Measurements from ENCODE around the gene ADO. TPM values are rescaled to one million over a fixed set of nuclear protein-coding genes. Genes with fewer than 3 reads are reported as not detected.

ADO gene
- total and polyA plus RNA-seq, 9 of the 15 experiments (the other 6 are each of a cell fraction or from before 2014, with no cell fraction given) = 3.0 to 20.0 (median 16.1) TPM

GRCh38 chr10:62847433-62847832, 42.9 kb downstream of the ADO start:
- H3K4me2 ChIP-seq (ENCODE audit: insufficient read depth, low read length) = no peak overlapping the region
- no peaks in the 10 kb centered on the region for H3K79me2 ChIP-seq (ENCODE audit: control insufficient read depth, insufficient read depth, low read length)
- no peaks in the 10 kb centered on the region for H3K4me1 ChIP-seq (replicated peaks in 1 of 2; ENCODE audit: control insufficient read depth in 2 of 2, insufficient read depth in 2 of 2, low read length in 2 of 2)
- intact Hi-C loops (cut with micrococcal nuclease) (no loop called here), in situ Hi-C loops (cut with MboI) (no loop called here)
- no peak overlapping the region for H2AFZ ChIP-seq (ENCODE audit: low read depth, low read length)
- no peak for ATAC-seq
- H3K27me3 ChIP-seq (ENCODE audit: control insufficient read depth in 2 of 2, insufficient read depth in 2 of 2, low read length in 2 of 2) = no peaks in the 10 kb centered on the region
- H3K9me1 ChIP-seq (ENCODE audit: control insufficient read depth, insufficient read depth, low read length) = no peaks in the 10 kb centered on the region
- H3K27ac ChIP-seq (ENCODE audit: extremely low read depth, low read depth, low read length) = no peak overlapping the region
- no peaks in the 10 kb centered on the region for H4K20me1 ChIP-seq (replicated peaks; ENCODE audit: control insufficient read depth, insufficient read depth, low read length)
- ChIA-PET POLR2A (no interaction called here), CTCF (ENCODE audit: low intra/inter-chr PET ratio) (no interaction called here)
- BruUV-seq (replicated peaks) = no TSS peak
- TF ChIP-seq CCAR2 (IDR thresholded peaks at IDR 0.05; ENCODE audit: low read depth, low read length) = no peak
- peak; percentile 81 for TF ChIP-seq ZNF324 (CRISPR knock-in tag; IDR thresholded peaks at IDR 0.05)
- TF ChIP-seq ZNF609 (CRISPR knock-in tag; IDR thresholded peaks at IDR 0.05; ENCODE audit: borderline replicate concordance) = no peak
- no peak for FAIRE-seq
- no peak for DNase-seq (ENCODE audit: extremely low read depth in 1 of 4, low spot score in 3 of 4)
- H3K9ac ChIP-seq (ENCODE audit: insufficient read depth in 1 of 2, low read depth in 2 of 2, low read length in 2 of 2) = no peak overlapping the region
- H3K4me3 ChIP-seq = no peak overlapping the region
- no peaks in the 10 kb centered on the region for H3K9me3 ChIP-seq (replicated peaks; ENCODE audit: control insufficient read depth, insufficient read depth, low read depth, low read length)
- no peaks in the 10 kb centered on the region for H3K36me3 ChIP-seq (ENCODE audit: control insufficient read depth, insufficient read depth, low read length)

All from K562 (cell line).